ENCODE data around the gene PPP1R18.
A peak's percentile ranks its signal among the peaks of the same experiment; 100 is the strongest.
"Not testable (repeated sequence)": the region's sequence is repeated elsewhere in the genome, so short reads cannot be mapped to it uniquely, and the experiment has no call there.

Gene PPP1R18

GRCh38 chr6:30666300-30666699 lies 20.1 kb downstream of the PPP1R18 start:
- DNase-seq (ENCODE audit: low read depth in 2 of 2) = not testable (repeated sequence)

DNA sequence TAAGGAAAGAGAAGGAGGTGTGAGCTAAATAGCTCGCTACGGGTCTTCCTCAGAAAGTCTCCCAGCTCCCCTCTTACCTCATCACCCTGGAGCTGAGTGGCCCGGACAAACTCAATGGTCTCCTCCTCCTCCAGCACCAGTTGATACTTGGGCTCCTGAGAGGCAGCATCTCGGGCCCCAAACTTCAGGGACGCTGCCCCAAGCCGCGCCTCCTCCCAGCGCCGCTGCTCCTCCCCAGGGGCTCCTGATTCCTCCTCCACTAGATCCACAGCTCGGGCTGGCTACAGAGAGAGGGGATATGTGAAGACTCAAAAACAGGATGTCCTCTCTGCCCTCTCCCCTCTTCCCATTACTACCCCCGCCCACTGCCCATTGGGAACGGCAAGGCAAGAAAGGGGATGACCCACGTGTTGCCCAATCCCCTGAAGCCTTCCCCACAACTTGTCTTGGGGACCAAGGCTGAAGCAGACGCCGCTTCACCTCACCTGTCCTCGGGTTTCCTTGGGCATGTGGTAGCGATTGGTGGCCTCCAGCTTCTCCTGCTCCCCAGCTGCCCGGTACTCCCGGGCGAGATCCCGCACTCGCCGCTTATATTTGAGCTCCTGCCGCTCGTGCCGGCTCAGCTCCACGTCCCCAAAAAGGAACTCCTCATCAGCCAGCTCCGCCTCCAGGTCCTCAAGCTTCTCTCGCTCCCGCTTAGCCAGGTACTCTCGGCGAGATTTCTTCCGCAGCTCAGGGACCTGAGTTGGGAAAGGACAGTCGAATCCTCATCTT lies 21.3 kb downstream of the PPP1R18 start:
- DNase-seq (ENCODE audit: low read depth in 2 of 2) = no peak

GRCh38 chr6:30657922-30658321 lies 28.5 kb downstream of the PPP1R18 start:
- not testable (repeated sequence) for DNase-seq (ENCODE audit: low read depth in 2 of 2)

GRCh38 chr6:30657454-30657853 lies 29.0 kb downstream of the PPP1R18 start:
- no peak for DNase-seq (ENCODE audit: low read depth in 2 of 2)

DNA sequence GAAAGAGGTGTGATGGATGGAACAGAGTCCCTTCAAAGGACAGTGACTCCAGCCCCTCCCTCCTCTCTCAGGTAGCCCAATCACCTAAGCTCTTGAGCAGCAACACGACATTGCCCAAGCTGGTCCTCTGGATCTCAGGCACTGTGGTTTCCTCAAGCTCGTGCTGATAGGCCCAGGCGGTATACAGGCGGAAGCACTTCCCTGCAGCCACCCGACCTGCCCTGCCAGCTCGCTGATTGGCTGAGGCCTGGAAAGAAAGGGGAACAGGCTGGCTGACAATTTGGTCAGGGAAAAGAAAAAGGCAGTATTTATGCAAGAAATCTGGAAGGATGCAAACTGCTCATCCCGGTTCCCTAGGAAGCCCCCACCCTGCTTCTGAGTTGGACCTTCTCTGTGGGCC lies 29.9 kb downstream of the PPP1R18 start:
- DNase-seq (ENCODE audit: low read depth in 2 of 2) = no peak

- no peak for DNase-seq (ENCODE audit: low read depth in 2 of 2)
These were observed 30.7 kb downstream of the PPP1R18 start for GRCh38 chr6:30655743-30656094.

DNA sequence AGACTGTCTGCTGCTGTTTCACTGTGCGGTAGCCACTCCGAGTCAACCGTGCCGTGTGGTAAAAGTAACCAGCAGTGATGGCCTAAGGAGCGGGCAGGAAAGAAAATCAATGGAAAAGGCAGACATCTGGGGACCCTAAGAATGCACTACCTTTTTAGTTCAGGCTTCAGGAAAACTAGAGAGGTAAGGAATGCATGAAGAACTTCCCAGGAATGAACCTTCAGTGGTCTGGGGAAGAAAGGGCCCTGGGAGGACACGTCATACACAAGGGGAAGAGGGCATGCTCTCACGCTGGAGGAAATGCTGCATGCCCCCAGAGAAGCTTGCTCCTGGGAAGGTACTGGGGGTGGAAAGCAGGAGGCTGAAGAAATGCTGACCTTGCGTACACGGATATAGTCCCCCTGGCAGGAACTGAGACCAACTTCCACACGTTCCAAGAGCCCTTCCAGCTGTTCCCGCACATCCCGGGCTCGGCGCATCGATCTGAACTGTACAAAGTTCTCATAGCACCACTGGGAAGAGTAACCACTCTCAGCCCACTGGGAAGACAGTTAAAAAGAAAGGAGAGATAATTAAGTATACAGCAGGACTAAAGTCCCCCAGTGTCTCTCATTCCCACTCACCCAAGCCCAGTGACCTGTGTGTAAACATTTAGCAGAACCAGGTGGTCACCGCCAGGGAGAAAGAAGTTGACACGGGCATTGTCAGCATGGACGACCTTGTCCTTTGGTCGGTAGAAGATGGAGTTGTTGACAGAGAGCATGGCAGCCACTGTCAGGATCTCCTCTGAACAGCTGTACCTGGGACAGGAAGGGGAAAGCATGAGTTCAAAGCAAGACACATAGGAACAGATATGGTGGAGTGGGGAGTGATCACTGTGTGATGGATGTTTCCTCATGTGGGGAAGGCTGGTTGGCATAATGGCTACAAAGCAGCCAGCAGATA lies 31.4 kb downstream of the PPP1R18 start:
- no peak for DNase-seq (ENCODE audit: low read depth in 2 of 2)

GRCh38 chr6:30651143-30651542 lies 35.3 kb downstream of the PPP1R18 start:
- DNase-seq (ENCODE audit: low read depth in 2 of 2) = no peak

DNA sequence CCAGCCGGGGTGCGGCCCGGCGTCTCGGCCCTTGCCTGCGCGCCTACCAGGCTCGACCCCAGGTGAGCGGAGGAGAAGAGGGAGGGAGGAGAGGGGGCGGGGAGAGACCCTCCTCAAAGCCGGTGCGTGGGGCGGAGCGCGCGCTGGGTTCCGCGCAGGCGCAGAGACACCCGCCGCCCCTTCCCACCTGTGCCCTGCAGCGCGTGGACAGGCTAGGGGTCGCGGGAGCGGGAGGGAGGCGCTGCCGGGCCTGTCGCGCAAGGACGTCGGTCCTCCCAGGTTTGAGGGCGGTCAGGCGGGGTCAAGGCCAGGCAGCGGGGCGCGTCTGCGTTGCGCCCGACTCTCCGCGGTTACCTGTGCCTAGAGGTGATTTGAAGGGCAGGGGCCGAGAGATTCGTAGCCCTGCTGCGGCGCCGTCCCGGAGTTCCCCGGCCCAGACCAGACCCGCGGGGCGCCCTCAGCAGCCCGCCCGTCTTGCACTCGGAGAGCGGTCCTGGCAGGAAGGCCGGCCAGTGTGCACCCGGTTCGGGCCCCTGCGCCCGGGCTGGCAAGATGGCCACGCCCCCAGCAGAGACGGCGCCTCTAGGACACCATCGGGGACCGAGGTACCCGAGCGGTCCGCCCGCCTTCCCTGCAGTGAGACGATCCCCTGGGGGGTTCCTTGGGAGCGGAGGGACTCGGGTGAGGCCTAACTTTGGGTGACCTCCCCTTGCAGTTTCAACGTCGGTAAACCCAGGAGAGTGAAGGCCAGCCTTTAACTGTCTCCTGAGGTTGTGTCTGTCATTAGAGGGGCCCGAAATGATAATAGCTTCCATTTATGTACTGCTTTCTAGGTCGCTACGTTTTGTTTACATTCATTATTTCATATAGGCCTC lies 39.0 kb downstream of the PPP1R18 start:
- DNase-seq (ENCODE audit: low read depth in 2 of 2) = peak; percentile 66 to 69

- DNase-seq (ENCODE audit: low read depth in 2 of 2) = peak; percentile 74 to 87
These were observed 39.8 kb downstream of the PPP1R18 start, which contains the start of gene C6orf136 for GRCh38 chr6:30646450-30647241. C6orf136 (plus strand) TSS chr6:30647133; CDS start chr6:30647232, 99 bp downstream.

DNA sequence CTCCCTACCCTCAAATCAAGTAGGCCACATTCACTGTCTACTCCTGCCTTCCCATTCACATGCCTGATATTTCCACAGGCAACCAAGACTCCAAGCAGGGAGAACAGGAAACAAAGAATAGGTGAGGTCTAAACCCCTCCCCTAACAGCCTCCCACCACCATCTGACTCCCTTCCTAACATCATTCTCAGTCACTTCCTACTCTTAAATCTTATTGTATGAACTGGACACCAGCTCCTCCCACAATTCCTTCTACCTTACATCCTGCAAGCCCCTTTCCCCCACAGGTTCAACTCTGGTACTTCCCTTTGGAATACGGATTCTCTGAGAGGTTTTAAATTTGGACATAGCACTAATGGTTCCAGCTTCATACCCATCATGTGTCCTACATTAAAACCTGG lies 40.5 kb downstream of the PPP1R18 start:
- DNase-seq (ENCODE audit: low read depth in 2 of 2) = no peak

DNA sequence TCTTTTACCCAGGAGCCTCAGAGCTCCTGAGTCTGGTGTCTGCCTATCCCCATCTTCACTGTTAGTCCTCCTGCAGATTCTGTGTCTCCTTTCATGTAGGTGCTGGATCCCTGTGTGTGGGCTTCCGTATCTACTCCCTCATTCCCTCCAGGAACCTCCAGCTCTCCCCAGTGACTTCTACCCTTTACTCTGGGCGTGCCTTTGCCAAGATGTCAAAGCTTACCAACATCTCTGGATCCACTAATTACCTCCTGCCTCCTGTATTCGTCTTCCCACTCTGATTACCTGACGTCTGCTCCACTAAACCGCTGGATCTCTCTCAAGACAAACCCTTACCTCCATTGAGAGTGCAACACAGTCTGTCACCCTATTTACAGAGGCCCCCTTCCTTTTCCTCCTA lies 41.7 kb downstream of the PPP1R18 start:
- no peak for DNase-seq (ENCODE audit: low read depth in 2 of 2)

DNA sequence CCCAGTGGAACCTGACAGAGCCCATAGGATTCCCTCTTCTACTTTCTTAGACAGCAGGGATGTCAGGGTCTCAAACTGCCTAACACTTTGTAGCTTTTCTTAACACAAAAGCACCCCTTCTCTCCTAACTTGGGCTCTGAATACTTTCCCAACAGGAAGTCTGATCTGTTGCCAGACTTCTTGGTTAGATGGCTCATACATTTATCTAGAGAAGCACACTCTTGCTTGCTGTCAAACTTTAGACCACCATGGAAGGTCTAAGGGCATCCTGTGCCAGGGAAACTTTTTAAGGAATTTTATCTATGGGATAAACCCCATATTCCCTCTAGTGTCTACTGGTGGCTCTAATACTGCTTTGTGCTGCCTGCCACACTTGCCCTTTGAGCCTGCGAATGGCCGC lies 42.8 kb downstream of the PPP1R18 start:
- no peak for DNase-seq (ENCODE audit: low read depth in 2 of 2)

- DNase-seq (ENCODE audit: low read depth in 2 of 2) = no peak
These were observed 45.4 kb downstream of the PPP1R18 start for GRCh38 chr6:30641048-30641447.

- no peak for DNase-seq (ENCODE audit: low read depth in 2 of 2)
These were observed 46.0 kb downstream of the PPP1R18 start for GRCh38 chr6:30640481-30640880.

GRCh38 chr6:30635834-30636233 lies 50.6 kb downstream of the PPP1R18 start:
- no peak for DNase-seq (ENCODE audit: low read depth in 2 of 2)

- peak; percentile 74 to 88 for DNase-seq (ENCODE audit: low read depth in 2 of 2)
These were observed 59.7 kb downstream of the PPP1R18 start, which contains the start of gene ATAT1 for GRCh38 chr6:30626484-30627366. ATAT1 (plus strand) TSS chr6:30626874.
